ENCODE results near the gene NRN1L. TPM values are rescaled to one million over a fixed set of nuclear protein-coding genes. Genes with fewer than 3 reads are reported as not detected.

The NRN1L gene
- total RNA-seq, 1 experiment from 2014 or later = 1.4 TPM

DNA sequence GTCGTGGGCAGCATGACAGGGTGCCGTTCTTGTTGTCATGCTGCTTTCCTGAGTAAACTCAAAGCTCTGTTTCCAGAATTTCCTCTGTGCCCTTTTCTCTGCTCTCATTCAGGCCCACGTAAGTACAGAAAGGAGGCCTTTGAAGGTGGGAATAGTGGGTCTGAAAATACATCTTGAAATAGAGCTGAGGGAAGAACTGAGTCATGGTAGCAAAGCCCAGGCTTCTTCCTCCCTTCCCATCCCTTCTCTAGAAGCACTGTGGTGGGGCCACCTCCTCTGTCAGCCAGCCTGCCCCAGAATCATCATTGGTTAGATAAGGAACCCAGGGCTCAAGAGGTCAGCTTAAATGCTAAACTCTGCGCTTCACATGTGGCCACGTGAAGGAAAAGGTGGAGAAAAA is 37.5 kb downstream of the NRN1L start:
- Histone ChIP-seq H3K36me3 (ENCODE audit: control insufficient read depth in 1 of 2, insufficient read depth in 2 of 2, low read length in 2 of 2) (no peaks in the 10 kb centered on the region), H3K79me2 (ENCODE audit: insufficient read depth, low read length) (no peaks in the 10 kb centered on the region), H3K9me2 (ENCODE audit: insufficient read depth) (no peaks in the 10 kb centered on the region), H3K4me2 (ENCODE audit: low read length) (no peak overlapping the region), H4K20me1 (ENCODE audit: insufficient read depth) (no peaks in the 10 kb centered on the region), H3K9me3 (ENCODE audit: control insufficient read depth in 1 of 2, insufficient read depth in 1 of 2, low read depth in 1 of 2, low read length in 2 of 2) (no peaks in the 10 kb centered on the region), H3K27ac (ENCODE audit: low read depth, low read length) (no peak overlapping the region), H3K4me3 (replicated peaks in 1 of 2; ENCODE audit: low read depth in 1 of 2, low read length in 2 of 2) (no peak overlapping the region), H3K9ac (ENCODE audit: low read length) (no peak overlapping the region), H2AFZ (ENCODE audit: low read depth, low read length, poor library complexity, severe bottlenecking) (no peak overlapping the region), H3K27me3 (ENCODE audit: insufficient read depth, low read length) (no peaks in the 10 kb centered on the region), H3K4me1 (ENCODE audit: control insufficient read depth in 1 of 2, insufficient read depth in 2 of 2, low read length in 2 of 2) (peaks cover 9 to 11% of the 10 kb centered on the region in 2 experiments)
- BruUV-seq (replicated peaks) = no TSS peak
- ChIA-PET RAD21 (ENCODE audit: low non-redundant PET in 1 of 2, low total read pairs in 2 of 2, uncharacterized antibody in 2 of 2, unreplicated experiment in 2 of 2) (no interaction called here), POLR2A (no interaction called here), CTCF (interaction anchor here (1.4 kb wide), 1 partner anchor 39 kb away, joined by 3 read pairs; no protein-coding TSS in a partner anchor)
- no peak for TF ChIP-seq ZFX (IDR thresholded peaks at IDR 0.05)
- no peak for TF ChIP-seq ZNF274 (IDR thresholded peaks at IDR 0.05; ENCODE audit: low read depth, low read length)
- no peak for TF ChIP-seq TCF7L2 (IDR thresholded peaks at IDR 0.05; ENCODE audit: borderline replicate concordance, extremely low read depth, insufficient read depth, insufficient read length)
- no peak for TF ChIP-seq YY1 (IDR thresholded peaks at IDR 0.05; ENCODE audit: extremely low read depth, insufficient replicate concordance, low read depth, low read length)
- no peak for TF ChIP-seq EGR1 (IDR thresholded peaks at IDR 0.05; ENCODE audit: low read depth)
- TF ChIP-seq SP1 (IDR thresholded peaks at IDR 0.05; ENCODE audit: low read depth) = no peak
- no peak for TF ChIP-seq CBX3 (IDR thresholded peaks at IDR 0.05; ENCODE audit: low read depth)
- ATAC-seq (no peak), DNase-seq (ENCODE audit: low read depth, low spot score) (no peak)
- intact Hi-C loops (cut with micrococcal nuclease) = no loop called here

DNA sequence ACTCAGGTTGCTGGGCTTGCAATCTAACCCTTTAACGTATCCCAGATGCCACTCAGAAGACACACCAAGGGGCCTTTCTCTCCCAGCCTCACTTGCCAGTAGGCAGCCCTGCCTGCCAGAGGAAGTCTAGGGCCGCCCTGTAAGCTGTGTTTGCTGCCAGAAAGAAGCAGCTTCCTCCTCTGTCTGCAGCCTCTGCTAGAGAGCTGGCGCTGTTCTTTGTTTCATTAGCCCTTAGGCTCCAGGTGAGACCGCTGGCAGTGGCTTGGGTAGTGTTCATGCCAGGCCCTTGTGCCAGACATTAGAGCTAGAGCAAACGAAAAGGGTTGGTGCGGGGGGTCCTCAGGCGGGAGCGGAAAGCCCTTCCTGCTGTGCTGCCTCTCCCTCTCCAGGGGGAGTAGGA is 38.1 kb downstream of the NRN1L start:
- ChIA-PET CTCF (interaction anchor here (1.4 kb wide), 1 partner anchor 39 kb away, joined by 3 read pairs; no protein-coding TSS in a partner anchor), RAD21 (ENCODE audit: low non-redundant PET in 1 of 2, low total read pairs in 2 of 2, uncharacterized antibody in 2 of 2, unreplicated experiment in 2 of 2) (no interaction called here), POLR2A (no interaction called here)
- TF ChIP-seq JUND (IDR thresholded peaks at IDR 0.05) (no peak), SP1 (IDR thresholded peaks at IDR 0.05; ENCODE audit: low read depth) (no peak), ZNF274 (IDR thresholded peaks at IDR 0.05; ENCODE audit: low read depth, low read length) (no peak), CBX3 (IDR thresholded peaks at IDR 0.05; ENCODE audit: low read depth) (no peak), YY1 (IDR thresholded peaks at IDR 0.05; ENCODE audit: extremely low read depth, insufficient replicate concordance, low read depth, low read length) (no peak)
- TF ChIP-seq, protein P1, sequence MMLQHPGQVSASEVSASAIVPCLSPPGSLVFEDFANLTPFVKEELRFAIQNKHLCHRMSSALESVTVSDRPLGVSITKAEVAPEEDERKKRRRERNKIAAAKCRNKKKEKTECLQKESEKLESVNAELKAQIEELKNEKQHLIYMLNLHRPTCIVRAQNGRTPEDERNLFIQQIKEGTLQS (IDR thresholded peaks at IDR 0.05) = no peak
- TF ChIP-seq, protein P2, sequence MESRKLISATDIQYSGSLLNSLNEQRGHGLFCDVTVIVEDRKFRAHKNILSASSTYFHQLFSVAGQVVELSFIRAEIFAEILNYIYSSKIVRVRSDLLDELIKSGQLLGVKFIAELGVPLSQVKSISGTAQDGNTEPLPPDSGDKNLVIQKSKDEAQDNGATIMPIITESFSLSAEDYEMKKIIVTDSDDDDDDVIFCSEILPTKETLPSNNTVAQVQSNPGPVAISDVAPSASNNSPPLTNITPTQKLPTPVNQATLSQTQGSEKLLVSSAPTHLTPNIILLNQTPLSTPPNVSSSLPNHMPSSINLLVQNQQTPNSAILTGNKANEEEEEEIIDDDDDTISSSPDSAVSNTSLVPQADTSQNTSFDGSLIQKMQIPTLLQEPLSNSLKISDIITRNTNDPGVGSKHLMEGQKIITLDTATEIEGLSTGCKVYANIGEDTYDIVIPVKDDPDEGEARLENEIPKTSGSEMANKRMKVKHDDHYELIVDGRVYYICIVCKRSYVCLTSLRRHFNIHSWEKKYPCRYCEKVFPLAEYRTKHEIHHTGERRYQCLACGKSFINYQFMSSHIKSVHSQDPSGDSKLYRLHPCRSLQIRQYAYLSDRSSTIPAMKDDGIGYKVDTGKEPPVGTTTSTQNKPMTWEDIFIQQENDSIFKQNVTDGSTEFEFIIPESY (IDR thresholded peaks at IDR 0.05; ENCODE audit: extremely low read depth, insufficient replicate concordance, low read length) = no peak
- no peaks in the 10 kb centered on the region for H3K9me3 ChIP-seq (ENCODE audit: control insufficient read depth in 1 of 2, insufficient read depth in 1 of 2, low read depth in 1 of 2, low read length in 2 of 2)
- no peaks in the 10 kb centered on the region for H3K9me2 ChIP-seq (ENCODE audit: insufficient read depth)
- no peak overlapping the region for H2AFZ ChIP-seq (ENCODE audit: low read depth, low read length, poor library complexity, severe bottlenecking)
- ATAC-seq (no peak), DNase-seq (ENCODE audit: low read depth, low spot score) (no peak)
- no peaks in the 10 kb centered on the region for H3K79me2 ChIP-seq (ENCODE audit: insufficient read depth, low read length)
- no peaks in the 10 kb centered on the region for H3K27me3 ChIP-seq (ENCODE audit: insufficient read depth, low read length)
- no peaks in the 10 kb centered on the region for H3K36me3 ChIP-seq (ENCODE audit: control insufficient read depth in 1 of 2, insufficient read depth in 2 of 2, low read length in 2 of 2)
- H3K4me3 ChIP-seq (replicated peaks in 1 of 2; ENCODE audit: low read depth in 1 of 2, low read length in 2 of 2) = no peak overlapping the region
- peaks cover 4 to 6% of the 10 kb centered on the region in 2 experiments for H3K4me1 ChIP-seq (ENCODE audit: control insufficient read depth in 1 of 2, insufficient read depth in 2 of 2, low read length in 2 of 2)
- no peak overlapping the region for H3K9ac ChIP-seq (ENCODE audit: low read length)
- no peak overlapping the region for H3K27ac ChIP-seq (ENCODE audit: low read depth, low read length)
- no peak overlapping the region for H3K4me2 ChIP-seq (ENCODE audit: low read length)
- intact Hi-C loops (cut with micrococcal nuclease) = no loop called here
- no peaks in the 10 kb centered on the region for H4K20me1 ChIP-seq (ENCODE audit: insufficient read depth)
- no TSS peak for BruUV-seq (replicated peaks)

Data from HCT116 (cell line).